Keratinocyte (primary cell): ENCODE results near the gene TEP1. TPM values are rescaled to one million over a fixed set of nuclear protein-coding genes. Genes with fewer than 3 reads are reported as not detected.
A peak's percentile ranks its signal among the peaks of the same experiment; 100 is the strongest.
"Not testable (repeated sequence)": the region's sequence is repeated elsewhere in the genome, so short reads cannot be mapped to it uniquely, and the experiment has no call there.

Source experiments
- DNase-seq: peaks from one replicate; pipeline ENCODE4 v3.0.0-alpha.2; 2011; ENCODE audit warnings: low read depth, missing footprints, low spot score
- FAIRE-seq: peaks from 2 replicates; lab custom pipeline; 2011; peaks lifted over from hg19 to GRCh38; lab: Jason Lieb, UNC
- H2AFZ ChIP-seq: 2 replicates; pipeline ENCODE4 v1.6.0; 2012; ENCODE audit warnings: low read length, control low read depth, inconsistent platforms; ENCODE audit not compliant: control insufficient read depth
- H3K27ac ChIP-seq: 2 replicates; pipeline ENCODE4 v1.5.1; 2011; ENCODE audit warnings: low read length; ENCODE audit not compliant: control insufficient read depth, insufficient read depth
- H3K27me3 ChIP-seq: 3 replicates; pipeline ENCODE4 v1.6.0; 2011; ENCODE audit warnings: low read length; ENCODE audit not compliant: control insufficient read depth, insufficient read depth; ENCODE audit errors: extremely low read depth
- H3K36me3 ChIP-seq, 2 experiments: 2 replicates in 1 of 2; 3 replicates in 1 of 2; pipeline ENCODE4 v1.5.1; 2011; ENCODE audit warnings: low read length in 2 of 2, mild to moderate bottlenecking in 1 of 2; ENCODE audit not compliant: control insufficient read depth in 2 of 2, insufficient read depth in 2 of 2; ENCODE audit errors: extremely low read depth in 1 of 2
- H3K4me1 ChIP-seq: 3 replicates; pipeline ENCODE4 v1.5.1; 2011; ENCODE audit warnings: low read length; ENCODE audit not compliant: control insufficient read depth, insufficient read depth; ENCODE audit errors: extremely low read depth
- H3K4me2 ChIP-seq: 3 replicates; pipeline ENCODE4 v1.6.0; 2011; ENCODE audit warnings: low read depth, low read length; ENCODE audit not compliant: control insufficient read depth, insufficient read depth; ENCODE audit errors: extremely low read depth
- H3K4me3 ChIP-seq, 3 experiments: fragments of 200-600 bp in 1 of 3; sonication (generic) in 1 of 3; 2 replicates in 2 of 3; 3 replicates in 1 of 3; pipeline ENCODE4 v1.5.1; 2011 to 2016; ENCODE audit warnings: low read length in 3 of 3, mild to moderate bottlenecking in 3 of 3, control low read depth in 2 of 3, inconsistent platforms in 1 of 3, low read depth in 1 of 3, mixed read lengths in 1 of 3, mixed run types in 1 of 3, moderate library complexity in 1 of 3; ENCODE audit not compliant: control insufficient read depth in 2 of 3, insufficient read depth in 2 of 3; ENCODE audit errors: extremely low read depth in 1 of 3
- H3K79me2 ChIP-seq: 2 replicates; pipeline ENCODE4 v1.6.0; 2012; ENCODE audit warnings: low read length; ENCODE audit not compliant: control insufficient read depth, insufficient read depth
- H3K9ac ChIP-seq: 3 replicates; pipeline ENCODE4 v1.6.0; 2011; ENCODE audit warnings: low read length; ENCODE audit not compliant: control insufficient read depth, insufficient read depth; ENCODE audit errors: extremely low read depth
- H3K9me1 ChIP-seq: 3 replicates; pipeline ENCODE4 v1.6.0; 2011; ENCODE audit warnings: low read length; ENCODE audit not compliant: control insufficient read depth, insufficient read depth; ENCODE audit errors: extremely low read depth
- H3K9me3 ChIP-seq: 2 replicates; pipeline ENCODE4 v1.5.1; 2012; ENCODE audit warnings: low read depth, low read length; ENCODE audit not compliant: control insufficient read depth
- H4K20me1 ChIP-seq: 3 replicates; pipeline ENCODE4 v1.6.0; 2011; ENCODE audit warnings: low read length; ENCODE audit not compliant: control insufficient read depth, insufficient read depth; ENCODE audit errors: extremely low read depth
- EZH2 ChIP-seq: IDR thresholded peaks from one replicate; pipeline ENCODE4 v1.6.1; 2012; ENCODE audit warnings: inconsistent platforms, mild to moderate bottlenecking, low read length, moderate library complexity
- dilution Hi-C: fragments of 300-500 bp; cut with MboI; formaldehyde crosslinking; loops from one replicate; pipeline ENCODE4 v1.7.0; 2020; ENCODE audit warnings: low sequenced_read_pairs; ENCODE audit not compliant: extremely low pct_ligation_motif_present
- polyA plus RNA-seq, 5 experiments: library from polyadenylated mRNA; depleted of rRNA in 3 of 5; stranded (reverse) in 3 of 5; stranded (forward) in 1 of 5; unstranded in 1 of 5; fragments of >200 nt; gene quantifications; 1 replicate in 1 of 5; 2 replicates in 3 of 5; 3 replicates in 1 of 5; pipeline versions ENCODE4 v1.2.1 to v1.2.3, GENCODE V29; 2011 to 2012; ENCODE audit warnings: missing spikeins in 2 of 5, low read depth in 1 of 5, low replicate concordance in 1 of 5
- TF ChIP-seq, protein P1 (sequence below), 3 experiments: IDR thresholded peaks in 1 of 3; conservative IDR thresholded peaks in 1 of 3; optimal IDR thresholded peaks in 1 of 3; 2 replicates in 2 of 3; 3 replicates in 1 of 3; pipeline versions ENCODE3 to v1.5.1; 2011; ENCODE audit warnings: low read length in 3 of 3, mild to moderate bottlenecking in 3 of 3, moderate library complexity in 2 of 3, control low read depth in 1 of 3, inconsistent platforms in 1 of 3; ENCODE audit not compliant: insufficient read depth in 2 of 3; ENCODE audit errors: extremely low read depth in 1 of 3

Gene TEP1
- polyA plus RNA-seq, 1 donor (not counting 4 experiments of a cell fraction or from before 2014, with no cell fraction given), result 16.6 TPM

DNA sequence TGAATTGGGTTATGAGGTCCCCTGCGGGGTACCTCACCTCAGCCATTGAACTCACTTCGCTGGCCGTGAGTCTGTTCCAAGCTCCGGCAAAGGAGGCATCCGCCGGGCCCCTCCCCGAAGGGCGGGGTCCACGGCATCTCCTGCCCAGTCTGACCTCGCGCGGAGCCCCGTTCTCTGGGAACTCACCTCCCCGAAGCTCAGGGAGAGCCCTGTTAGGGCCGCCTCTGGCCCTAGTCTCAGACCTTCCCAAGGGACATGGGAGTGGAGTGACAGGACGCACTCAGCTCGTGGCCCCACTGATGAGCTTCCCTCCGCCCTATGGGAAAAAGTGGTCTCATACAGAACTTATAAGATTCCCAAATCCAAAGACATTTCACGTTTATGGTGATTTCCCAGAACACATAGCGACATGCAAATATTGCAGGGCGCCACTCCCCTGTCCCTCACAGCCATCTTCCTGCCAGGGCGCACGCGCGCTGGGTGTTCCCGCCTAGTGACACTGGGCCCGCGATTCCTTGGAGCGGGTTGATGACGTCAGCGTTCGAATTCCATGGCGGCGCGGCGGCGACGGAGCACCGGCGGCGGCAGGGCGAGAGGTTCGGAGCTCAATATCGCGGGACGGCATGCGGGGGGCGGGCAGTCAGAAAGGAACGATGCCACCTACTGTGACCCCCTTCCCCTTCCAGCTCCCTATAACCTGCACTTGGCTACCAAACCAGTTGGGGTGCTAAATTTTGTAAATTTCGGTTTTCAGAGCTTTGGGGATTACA, 70.0 kb downstream of the TEP1 start, which contains the start of gene PARP2:
Gene PARP2 (plus strand): TSS at position 544 of the 770 bp plus-strand sequence. CDS start 7 bp downstream, at position 551.
- Histone ChIP-seq H3K36me3 (peaks cover 3 to 9% of the 10 kb centered on the region in 2 experiments), H3K9ac (peak within 1 kb of the TSS; percentile 99), H4K20me1 (no peaks in the 10 kb centered on the region), H3K79me2 (peaks cover 11% of the 10 kb centered on the region), H3K9me3 (no peaks in the 10 kb centered on the region), H3K4me1 (peaks cover 4% of the 10 kb centered on the region), H3K4me2 (peak within 1 kb of the TSS; percentile 77), H2AFZ (peak within 1 kb of the TSS; percentile 95), H3K4me3 (peak within 1 kb of the TSS; percentile 72 to 98 (median 95)), H3K27ac (peak within 1 kb of the TSS; percentile 97), H3K9me1 (no peaks in the 10 kb centered on the region), H3K27me3 (no peaks in the 10 kb centered on the region)
- TF ChIP-seq, protein P1, sequence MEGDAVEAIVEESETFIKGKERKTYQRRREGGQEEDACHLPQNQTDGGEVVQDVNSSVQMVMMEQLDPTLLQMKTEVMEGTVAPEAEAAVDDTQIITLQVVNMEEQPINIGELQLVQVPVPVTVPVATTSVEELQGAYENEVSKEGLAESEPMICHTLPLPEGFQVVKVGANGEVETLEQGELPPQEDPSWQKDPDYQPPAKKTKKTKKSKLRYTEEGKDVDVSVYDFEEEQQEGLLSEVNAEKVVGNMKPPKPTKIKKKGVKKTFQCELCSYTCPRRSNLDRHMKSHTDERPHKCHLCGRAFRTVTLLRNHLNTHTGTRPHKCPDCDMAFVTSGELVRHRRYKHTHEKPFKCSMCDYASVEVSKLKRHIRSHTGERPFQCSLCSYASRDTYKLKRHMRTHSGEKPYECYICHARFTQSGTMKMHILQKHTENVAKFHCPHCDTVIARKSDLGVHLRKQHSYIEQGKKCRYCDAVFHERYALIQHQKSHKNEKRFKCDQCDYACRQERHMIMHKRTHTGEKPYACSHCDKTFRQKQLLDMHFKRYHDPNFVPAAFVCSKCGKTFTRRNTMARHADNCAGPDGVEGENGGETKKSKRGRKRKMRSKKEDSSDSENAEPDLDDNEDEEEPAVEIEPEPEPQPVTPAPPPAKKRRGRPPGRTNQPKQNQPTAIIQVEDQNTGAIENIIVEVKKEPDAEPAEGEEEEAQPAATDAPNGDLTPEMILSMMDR (optimal IDR thresholded peaks at IDR 0.05 in 1 of 3, IDR thresholded peaks at IDR 0.05 in 1 of 3, conservative IDR thresholded peaks at IDR 0.05 in 1 of 3; ENCODE audit: extremely low read depth in 1 of 3, insufficient read depth in 2 of 3, low read length in 3 of 3), result no peak
- TF ChIP-seq EZH2, result no peak
- FAIRE-seq (peak; percentile 88), DNase-seq (peak; percentile 95)
- dilution Hi-C loops, result no loop called here

- peak overlapping the region in 2 of 3 experiments; percentile 68 to 75 for H3K4me3 ChIP-seq
- dilution Hi-C loops, result no loop called here
- no peaks in the 10 kb centered on the region for H3K9me3 ChIP-seq
- H3K9ac ChIP-seq, result peak overlapping the region; percentile 99
- no peaks in the 10 kb centered on the region for H3K9me1 ChIP-seq
- DNase-seq (no peak), FAIRE-seq (no peak)
- H3K36me3 ChIP-seq, result peaks cover 1 to 2% of the 10 kb centered on the region in 2 experiments
- peak overlapping the region; percentile 97 for H3K27ac ChIP-seq
- peaks cover 4% of the 10 kb centered on the region for H3K4me1 ChIP-seq
- no peaks in the 10 kb centered on the region for H4K20me1 ChIP-seq
- TF ChIP-seq, protein P1 (optimal IDR thresholded peaks at IDR 0.05 in 1 of 3, IDR thresholded peaks at IDR 0.05 in 1 of 3, conservative IDR thresholded peaks at IDR 0.05 in 1 of 3; ENCODE audit: extremely low read depth in 1 of 3, insufficient read depth in 2 of 3, low read length in 3 of 3), result no peak
- TF ChIP-seq EZH2, result no peak
- H3K27me3 ChIP-seq, result no peaks in the 10 kb centered on the region
- H3K4me2 ChIP-seq, result peak overlapping the region; percentile 77
- H2AFZ ChIP-seq, result peak overlapping the region; percentile 38
- peaks cover 11% of the 10 kb centered on the region for H3K79me2 ChIP-seq
Observed at GRCh38 chr14:20341646-20342045, 71.7 kb downstream of the TEP1 start.

GRCh38 chr14:20341032-20341431, 72.3 kb downstream of the TEP1 start:
- dilution Hi-C loops, result not testable (repeated sequence)

More at GRCh38 chr14:20341032-20341431, 72.3 kb downstream of the TEP1 start:
- H3K9me3 ChIP-seq, H3K27me3 ChIP-seq, H3K27ac ChIP-seq, H3K36me3 ChIP-seq, H3K4me3 ChIP-seq, FAIRE-seq, H2AFZ ChIP-seq, H4K20me1 ChIP-seq, H3K9me1 ChIP-seq, DNase-seq, H3K9ac ChIP-seq, H3K4me1 ChIP-seq, H3K4me2 ChIP-seq: not testable (repeated sequence)
- peaks cover 11% of the 10 kb centered on the region for H3K79me2 ChIP-seq
